Glutamatergic neuron (in vitro differentiated cells): ENCODE measurements around the gene CYP27B1. TPM values are rescaled to one million over a fixed set of nuclear protein-coding genes. Genes with fewer than 3 reads are reported as not detected.
A peak's percentile ranks its signal among the peaks of the same experiment; 100 is the strongest.

Experiments
- DNase-seq: peaks from one replicate; pipeline ENCODE4 v3.0.0; 2022
- H3K27ac Mint-ChIP-seq: one replicate; pipeline ENCODE4 v1.8.0; 2020; ENCODE audit warnings: mild to moderate bottlenecking, mixed read lengths, inconsistent platforms; ENCODE audit not compliant: unreplicated experiment
- H3K27me3 Mint-ChIP-seq: one replicate; pipeline ENCODE4 v1.8.0; 2020; ENCODE audit warnings: mild to moderate bottlenecking, moderate library complexity, mixed read lengths, inconsistent platforms; ENCODE audit not compliant: unreplicated experiment
- H3K36me3 Mint-ChIP-seq: one replicate; pipeline ENCODE4 v1.8.0; 2020; ENCODE audit warnings: mild to moderate bottlenecking, mixed read lengths, inconsistent platforms; ENCODE audit not compliant: unreplicated experiment
- H3K4me1 Mint-ChIP-seq: one replicate; pipeline ENCODE4 v1.8.0; 2020; ENCODE audit warnings: mild to moderate bottlenecking, low read depth, mixed read lengths, inconsistent platforms; ENCODE audit not compliant: unreplicated experiment
- H3K4me3 Mint-ChIP-seq: one replicate; pipeline ENCODE4 v1.8.0; 2020; ENCODE audit warnings: mild to moderate bottlenecking, mixed read lengths, inconsistent platforms; ENCODE audit not compliant: unreplicated experiment
- H3K9me3 Mint-ChIP-seq: one replicate; pipeline ENCODE4 v1.8.0; 2020; ENCODE audit warnings: mild to moderate bottlenecking, moderate library complexity, mixed read lengths, inconsistent platforms; ENCODE audit not compliant: unreplicated experiment
- CTCF ChIP-seq: fragments of 200-600 bp; sonication (generic); IDR thresholded peaks from one replicate; pipeline ENCODE4 v1.5.0; 2021; ENCODE audit not compliant: partially characterized antibody, unreplicated experiment
- total RNA-seq: library from RNA; stranded (reverse); fragmentation: NEBNext Ultra II Directional; extraction: Animal tissue kit (Norgen Biotek cat#: 25700); gene quantifications from one replicate; pipeline ENCODE4 v1.2.1, GENCODE V29; 2021; ENCODE audit not compliant: unreplicated experiment

CYP27B1 gene
- total RNA-seq, 1 donor from 2014 or later: 1.7 TPM

- peaks cover 28% of the 10 kb centered on the region for H3K4me1 Mint-ChIP-seq
- no peak for TF ChIP-seq CTCF
- no peak overlapping the region for H3K27ac Mint-ChIP-seq
- peaks cover 5% of the 10 kb centered on the region for H3K36me3 Mint-ChIP-seq
- no peak for DNase-seq
- H3K9me3 Mint-ChIP-seq: peaks cover 22% of the 10 kb centered on the region
- H3K27me3 Mint-ChIP-seq: peaks cover 22% of the 10 kb centered on the region
- H3K4me3 Mint-ChIP-seq: no peak overlapping the region
Measured at GRCh38 chr12:57755194-57755453, 11.8 kb downstream of the CYP27B1 start.

GRCh38 chr12:57754411-57755193, 12.3 kb downstream of the CYP27B1 start, which contains the start of gene MARCHF9:
MARCHF9 (plus strand) TSS chr12:57755103; CDS start chr12:57755529, 426 bp downstream.
- H3K4me3 Mint-ChIP-seq: peak within 1 kb of the TSS; percentile 88
- peaks cover 21% of the 10 kb centered on the region for H3K27me3 Mint-ChIP-seq
- H3K9me3 Mint-ChIP-seq: peaks cover 22% of the 10 kb centered on the region
- peak; percentile 64 for DNase-seq
- peaks cover 5% of the 10 kb centered on the region for H3K36me3 Mint-ChIP-seq
- H3K27ac Mint-ChIP-seq: peak within 1 kb of the TSS; percentile 2
- no peak for TF ChIP-seq CTCF
- H3K4me1 Mint-ChIP-seq: peaks cover 28% of the 10 kb centered on the region

GRCh38 chr12:57753756-57754337, 13.0 kb downstream of the CYP27B1 start:
- Mint-ChIP-seq H3K9me3 (peaks cover 22% of the 10 kb centered on the region), H3K27ac (no peak overlapping the region), H3K4me3 (peak overlapping the region; percentile 88), H3K36me3 (peaks cover 5% of the 10 kb centered on the region), H3K27me3 (peaks cover 19% of the 10 kb centered on the region), H3K4me1 (peaks cover 28% of the 10 kb centered on the region)
- TF ChIP-seq CTCF: no peak
- DNase-seq: no peak

GRCh38 chr12:57752668-57753000, 14.2 kb downstream of the CYP27B1 start:
- Mint-ChIP-seq H3K27ac (peak overlapping the region; percentile 100), H3K4me3 (peak overlapping the region; percentile 100), H3K9me3 (peaks cover 22% of the 10 kb centered on the region), H3K27me3 (peaks cover 19% of the 10 kb centered on the region), H3K4me1 (peaks cover 28% of the 10 kb centered on the region), H3K36me3 (peaks cover 8% of the 10 kb centered on the region)
- no peak for TF ChIP-seq CTCF
- no peak for DNase-seq
